Smooth muscle cell (in vitro differentiated cells): Measurements from ENCODE around the gene ADCY10. TPM values are rescaled to one million over a fixed set of nuclear protein-coding genes. Genes with fewer than 3 reads are reported as not detected.

Source experiments
- DNase-seq: peaks from one replicate; lab custom pipeline; 2025; ENCODE audit not compliant: unreplicated experiment; lab: John Stamatoyannopoulos, UW
- H2AFZ ChIP-seq: fragments of 200-600 bp; sonication (generic); 2 replicates; pipeline ENCODE4 v1.6.0; 2016; ENCODE audit warnings: antibody characterized with exemption, low read depth, mild to moderate bottlenecking
- H3F3A ChIP-seq: fragments of 200-600 bp; sonication (generic); 2 replicates; pipeline ENCODE4 v1.6.0; 2017; ENCODE audit warnings: antibody characterized with exemption, low read depth
- H3K27ac ChIP-seq: fragments of 200-600 bp; sonication (generic); 2 replicates; pipeline ENCODE4 v1.5.1; 2016; ENCODE audit warnings: low read depth, mild to moderate bottlenecking
- H3K27me3 ChIP-seq: fragments of 200-600 bp; sonication (generic); 2 replicates; pipeline ENCODE4 v1.6.1; 2016; ENCODE audit warnings: low read depth, mild to moderate bottlenecking
- H3K36me3 ChIP-seq: fragments of 200-600 bp; sonication (generic); 2 replicates; pipeline ENCODE4 v1.5.1; 2016; ENCODE audit warnings: low read depth
- H3K4me1 ChIP-seq: fragments of 200-600 bp; sonication (generic); 2 replicates; pipeline ENCODE4 v1.5.1; 2016; ENCODE audit warnings: low read depth
- H3K4me2 ChIP-seq: fragments of 200-600 bp; sonication (generic); 2 replicates; pipeline ENCODE4 v1.6.0; 2016; ENCODE audit warnings: mild to moderate bottlenecking
- H3K4me3 ChIP-seq: fragments of 200-600 bp; sonication (generic); 2 replicates; pipeline ENCODE4 v1.5.1; 2016; ENCODE audit warnings: mild to moderate bottlenecking
- H3K79me2 ChIP-seq: fragments of 200-600 bp; sonication (generic); 2 replicates; pipeline ENCODE4 v1.6.0; 2016; ENCODE audit warnings: low read depth, mild to moderate bottlenecking
- H3K9ac ChIP-seq: fragments of 200-600 bp; sonication (generic); 2 replicates; pipeline ENCODE4 v1.6.0; 2016; ENCODE audit warnings: low read depth
- H3K9me3 ChIP-seq: fragments of 200-600 bp; sonication (generic); replicated peaks from 2 replicates; pipeline ENCODE4 v1.5.1; 2016; ENCODE audit warnings: low read depth
- H4K20me1 ChIP-seq: fragments of 200-600 bp; sonication (generic); 2 replicates; pipeline ENCODE4 v1.6.0; 2016; ENCODE audit warnings: low read depth
- WGBS: methylation state at CpG from one replicate; pipeline ENCODE4 v1.1.7; 2016; ENCODE audit warnings: low lambda C conversion rate; 5-methylcytosine and 5-hydroxymethylcytosine counted together
- polyA plus RNA-seq: library from polyadenylated mRNA; unstranded; fragments of >200 nt; fragmentation: Nextera tagmentation; extraction: Ambion mirVana; gene quantifications from 2 replicates; pipeline ENCODE4 v1.2.1, GENCODE V29; 2016
- total RNA-seq: library from RNA; depleted of rRNA; stranded (reverse); fragments of >200 nt; gene quantifications from 2 replicates; pipeline ENCODE4 v1.2.3, GENCODE V29; 2014
- TF ChIP-seq, protein P1 (sequence below): fragments of 200-600 bp; sonication (generic); IDR thresholded peaks from 2 replicates; pipeline ENCODE4 v1.5.1; 2017; ENCODE audit warnings: borderline replicate concordance, mild to moderate bottlenecking, antibody characterized with exemption; ENCODE audit not compliant: insufficient read depth, poor library complexity, severe bottlenecking

The ADCY10 gene
- total and polyA plus RNA-seq, 2 experiments from 2014 or later: not detected

DNA sequence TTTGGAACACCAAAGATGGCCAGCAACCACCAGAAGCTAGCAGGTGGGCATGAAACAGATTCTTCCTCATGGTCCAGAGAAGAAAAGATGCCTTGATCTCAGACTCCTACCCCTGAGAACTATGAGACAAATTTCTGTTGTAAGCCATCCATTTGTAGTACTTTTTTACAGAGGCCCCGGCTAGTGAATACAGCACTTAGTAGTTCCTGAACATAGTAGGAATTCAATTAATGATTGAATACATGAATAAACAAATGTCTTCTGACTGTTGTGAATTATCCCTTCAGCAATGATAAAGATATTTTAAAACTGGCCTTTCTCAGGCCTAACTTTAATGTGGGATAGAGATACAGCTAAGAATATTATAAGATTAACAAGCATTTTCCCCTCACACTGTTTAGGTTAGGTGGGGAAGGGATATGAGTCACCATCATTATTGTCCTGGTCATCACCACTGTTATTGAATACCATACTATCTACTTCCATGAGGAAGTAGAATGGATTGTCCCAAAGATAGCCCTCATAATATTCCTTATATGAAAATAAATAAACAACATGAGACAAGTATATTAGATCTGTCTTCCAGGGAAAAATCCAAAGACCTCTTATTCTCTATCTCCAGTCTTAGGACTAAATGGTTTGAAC is 51.4 kb downstream of the ADCY10 start:
- Histone ChIP-seq H3K9me3 (no peaks in the 10 kb centered on the region), H3K4me3 (no peak overlapping the region), H3K27me3 (no peaks in the 10 kb centered on the region), H2AFZ (no peak overlapping the region), H3K9ac (no peak overlapping the region), H4K20me1 (no peaks in the 10 kb centered on the region), H3K36me3 (no peaks in the 10 kb centered on the region), H3K27ac (no peak overlapping the region), H3K79me2 (no peaks in the 10 kb centered on the region), H3K4me1 (no peaks in the 10 kb centered on the region), H3F3A (no peaks in the 10 kb centered on the region), H3K4me2 (peak overlapping the region; percentile 5)
- WGBS: 95% methylated on average over 1 of the region's 1 CpG
- TF ChIP-seq, protein P1, sequence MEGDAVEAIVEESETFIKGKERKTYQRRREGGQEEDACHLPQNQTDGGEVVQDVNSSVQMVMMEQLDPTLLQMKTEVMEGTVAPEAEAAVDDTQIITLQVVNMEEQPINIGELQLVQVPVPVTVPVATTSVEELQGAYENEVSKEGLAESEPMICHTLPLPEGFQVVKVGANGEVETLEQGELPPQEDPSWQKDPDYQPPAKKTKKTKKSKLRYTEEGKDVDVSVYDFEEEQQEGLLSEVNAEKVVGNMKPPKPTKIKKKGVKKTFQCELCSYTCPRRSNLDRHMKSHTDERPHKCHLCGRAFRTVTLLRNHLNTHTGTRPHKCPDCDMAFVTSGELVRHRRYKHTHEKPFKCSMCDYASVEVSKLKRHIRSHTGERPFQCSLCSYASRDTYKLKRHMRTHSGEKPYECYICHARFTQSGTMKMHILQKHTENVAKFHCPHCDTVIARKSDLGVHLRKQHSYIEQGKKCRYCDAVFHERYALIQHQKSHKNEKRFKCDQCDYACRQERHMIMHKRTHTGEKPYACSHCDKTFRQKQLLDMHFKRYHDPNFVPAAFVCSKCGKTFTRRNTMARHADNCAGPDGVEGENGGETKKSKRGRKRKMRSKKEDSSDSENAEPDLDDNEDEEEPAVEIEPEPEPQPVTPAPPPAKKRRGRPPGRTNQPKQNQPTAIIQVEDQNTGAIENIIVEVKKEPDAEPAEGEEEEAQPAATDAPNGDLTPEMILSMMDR: no peak
- no peak for DNase-seq

DNA sequence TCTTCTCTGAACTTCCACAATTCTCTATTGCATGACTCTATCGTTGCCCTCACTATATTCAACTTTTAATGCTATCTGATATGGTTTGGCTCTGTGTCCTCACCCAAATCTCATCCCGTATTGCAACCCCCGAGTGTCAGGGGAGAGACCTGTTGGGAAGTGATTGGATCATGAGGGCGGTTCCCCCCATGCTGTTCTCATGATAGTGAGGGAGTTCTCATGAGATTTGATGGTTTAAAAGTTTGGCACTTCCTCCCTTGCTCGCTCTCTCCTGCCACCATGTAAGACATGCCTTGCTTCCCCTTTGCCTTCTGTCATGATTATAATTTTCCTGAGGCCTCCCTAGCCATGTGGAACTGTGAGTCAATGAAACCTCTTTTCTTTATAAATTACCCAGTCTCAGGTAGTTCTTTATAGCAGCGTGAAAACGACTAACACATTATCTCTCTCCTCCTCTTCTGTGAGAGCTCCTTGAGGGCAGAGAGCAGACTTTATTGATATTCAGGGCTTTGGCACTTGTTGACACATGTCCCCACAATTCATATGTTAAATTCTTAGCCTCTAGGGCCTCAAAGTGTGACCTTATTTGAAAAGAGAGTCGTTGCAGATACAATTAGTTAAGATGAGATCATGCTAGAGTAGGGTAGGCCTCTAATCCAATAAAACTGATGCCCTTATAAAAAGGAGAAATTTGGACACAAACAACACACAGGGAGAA is 52.1 kb downstream of the ADCY10 start:
- Histone ChIP-seq H3K79me2 (no peaks in the 10 kb centered on the region), H3K9ac (no peak overlapping the region), H3K4me2 (no peak overlapping the region), H3K36me3 (no peaks in the 10 kb centered on the region), H4K20me1 (no peaks in the 10 kb centered on the region), H3K4me3 (no peak overlapping the region), H3F3A (no peaks in the 10 kb centered on the region), H3K4me1 (peaks cover 2% of the 10 kb centered on the region), H3K27ac (no peak overlapping the region), H3K27me3 (no peaks in the 10 kb centered on the region), H3K9me3 (no peaks in the 10 kb centered on the region), H2AFZ (no peak overlapping the region)
- TF ChIP-seq, protein P1: no peak
- DNase-seq: no peak
- WGBS: 81% methylated on average over 8 of the region's 8 CpGs

DNA sequence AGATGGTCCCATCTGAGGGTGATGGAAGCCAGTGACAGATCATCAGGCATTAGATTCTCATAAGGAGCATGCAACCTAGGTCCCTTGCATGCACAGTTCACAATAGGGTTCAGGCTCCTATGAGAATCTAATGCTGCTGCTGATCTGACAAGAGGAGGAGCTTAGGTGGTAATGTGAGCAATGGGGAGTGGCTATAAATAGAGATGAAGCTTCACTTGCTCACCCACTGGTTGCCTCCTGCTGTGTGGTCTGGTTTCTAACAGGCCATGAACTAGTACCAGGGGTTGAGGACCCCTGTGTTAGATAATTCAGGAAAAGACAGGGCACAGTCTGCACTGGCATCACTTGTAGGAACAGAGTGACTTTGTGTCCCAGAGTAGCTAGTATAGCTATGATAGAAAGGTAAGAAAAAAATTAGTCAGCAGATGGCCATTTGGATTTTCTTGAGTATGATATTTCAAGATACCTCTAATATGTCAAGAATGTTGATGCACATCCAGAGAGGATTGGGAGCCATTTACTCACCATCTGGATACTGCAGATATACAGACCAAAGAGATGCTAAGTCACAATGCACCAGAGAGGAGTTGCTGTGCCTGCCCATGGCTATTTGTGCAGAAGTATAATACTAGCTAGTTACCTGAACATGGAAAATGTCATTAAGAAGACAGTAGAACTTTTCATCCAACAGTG is 53.6 kb downstream of the ADCY10 start:
- H3K27ac ChIP-seq: no peak overlapping the region
- H3K9ac ChIP-seq: no peak overlapping the region
- no peaks in the 10 kb centered on the region for H4K20me1 ChIP-seq
- H3K79me2 ChIP-seq: no peaks in the 10 kb centered on the region
- no peak for DNase-seq
- H3K9me3 ChIP-seq: no peaks in the 10 kb centered on the region
- H3K36me3 ChIP-seq: no peaks in the 10 kb centered on the region
- H3F3A ChIP-seq: no peaks in the 10 kb centered on the region
- no peak overlapping the region for H2AFZ ChIP-seq
- peaks cover 2% of the 10 kb centered on the region for H3K4me1 ChIP-seq
- no peak overlapping the region for H3K4me3 ChIP-seq
- TF ChIP-seq, protein P1: no peak
- H3K4me2 ChIP-seq: no peak overlapping the region
- H3K27me3 ChIP-seq: no peaks in the 10 kb centered on the region
